Activated CD8-positive, alpha-beta memory T cell treated with anti-CD3 and anti-CD28 coated beads, Interleukin-2, amount 50 U/mL, for 4 hours (primary cell): ENCODE data around the gene COX4I1.

Experiments
- DNase-seq: peaks from one replicate; pipeline ENCODE4 v3.0.0-alpha.2; 2020

The COX4I1 gene

GRCh38 chr16:85844169-85844481 is 44.6 kb downstream of the COX4I1 start:
- DNase-seq: no peak

GRCh38 chr16:85844786-85845185 is 45.3 kb downstream of the COX4I1 start:
- DNase-seq: no peak

DNA sequence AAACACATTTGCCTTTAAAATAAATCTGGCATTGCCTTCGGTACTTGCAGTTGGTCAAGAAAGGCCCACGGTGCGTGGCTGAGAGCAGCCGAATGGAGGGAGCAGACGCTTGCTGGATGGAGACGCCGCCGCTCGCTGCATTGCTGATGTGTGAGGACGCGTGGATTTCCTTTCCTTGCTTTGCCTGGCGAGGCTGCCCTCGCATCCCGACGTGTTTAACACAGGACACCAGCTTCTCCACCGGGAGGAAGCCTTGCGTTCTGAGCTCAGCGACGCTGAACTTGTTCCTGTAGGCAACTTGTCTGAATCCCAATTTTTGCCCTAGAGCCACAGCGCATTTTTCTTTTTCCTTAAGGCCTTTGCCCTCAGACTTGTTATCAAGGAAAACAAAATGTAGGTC is 45.8 kb downstream of the COX4I1 start:
- no peak for DNase-seq

DNA sequence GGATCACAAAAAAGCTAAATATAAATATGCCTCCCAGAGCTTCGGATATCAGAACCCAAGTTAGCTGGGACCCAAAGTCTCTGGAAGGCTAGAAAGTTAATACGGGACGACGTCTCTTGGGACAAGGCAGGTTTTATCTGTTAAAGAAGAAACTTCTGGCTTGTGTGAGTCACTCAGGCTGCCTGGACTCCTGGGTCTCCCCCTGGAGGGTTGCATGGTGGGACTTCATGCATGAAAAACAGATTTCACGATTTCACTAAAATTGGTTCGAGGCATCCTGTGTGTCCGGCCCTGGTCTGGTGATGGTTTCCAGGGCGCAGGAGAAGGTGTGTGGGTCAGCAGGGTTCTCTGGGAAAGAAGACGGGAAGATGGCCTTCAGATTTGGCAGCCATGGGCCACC is 47.0 kb downstream of the COX4I1 start:
- no peak for DNase-seq

GRCh38 chr16:85847036-85847435 is 47.5 kb downstream of the COX4I1 start:
- DNase-seq: no peak

DNA sequence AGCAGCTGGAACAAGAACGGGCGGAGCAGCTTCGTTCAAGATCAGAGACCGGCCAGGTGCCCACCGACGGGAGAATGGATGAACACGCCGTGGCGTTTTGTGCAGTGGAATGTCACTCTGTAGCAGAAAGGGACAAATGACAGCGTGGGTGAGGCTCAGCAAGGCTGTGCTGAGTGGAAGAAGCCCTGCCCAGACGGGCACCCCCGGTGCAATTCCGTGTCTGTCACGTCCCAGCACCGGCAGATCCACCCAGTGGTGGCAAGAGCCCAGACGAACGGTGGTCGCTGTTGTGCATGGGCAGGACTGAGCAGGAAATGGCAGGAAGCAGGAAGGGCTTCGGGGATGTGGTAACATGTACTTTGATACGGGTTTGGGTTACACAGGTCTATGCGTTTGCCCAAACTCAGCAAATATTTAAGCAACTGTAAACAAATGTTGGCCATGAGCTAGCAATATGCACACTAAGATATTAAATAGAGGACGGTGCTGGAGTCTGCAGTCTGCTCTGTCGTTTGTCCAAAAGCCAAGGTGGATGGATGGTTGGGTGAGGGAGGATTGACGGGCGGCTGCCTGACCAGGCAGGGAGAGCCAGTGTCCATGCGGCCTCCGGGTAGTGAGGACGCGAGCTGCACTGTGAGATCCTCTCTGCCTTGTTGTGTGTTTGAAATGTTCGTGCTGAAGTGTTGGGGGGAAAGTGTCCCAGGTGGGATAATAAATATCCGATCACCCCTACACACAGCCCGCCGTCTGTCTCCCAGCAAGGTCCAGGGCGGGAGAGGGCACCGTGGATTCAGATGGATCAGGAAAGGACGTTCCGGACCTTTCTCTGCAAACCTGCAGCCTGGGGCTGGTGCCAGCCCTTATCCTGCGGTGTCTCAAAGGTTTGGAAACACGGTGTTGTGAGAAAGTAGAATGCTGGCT is 48.4 kb downstream of the COX4I1 start:
- no peak for DNase-seq

- DNase-seq: no peak
These were observed 49.5 kb downstream of the COX4I1 start for GRCh38 chr16:85848986-85849385.

GRCh38 chr16:85849388-85849787 is 49.9 kb downstream of the COX4I1 start:
- no peak for DNase-seq

DNA sequence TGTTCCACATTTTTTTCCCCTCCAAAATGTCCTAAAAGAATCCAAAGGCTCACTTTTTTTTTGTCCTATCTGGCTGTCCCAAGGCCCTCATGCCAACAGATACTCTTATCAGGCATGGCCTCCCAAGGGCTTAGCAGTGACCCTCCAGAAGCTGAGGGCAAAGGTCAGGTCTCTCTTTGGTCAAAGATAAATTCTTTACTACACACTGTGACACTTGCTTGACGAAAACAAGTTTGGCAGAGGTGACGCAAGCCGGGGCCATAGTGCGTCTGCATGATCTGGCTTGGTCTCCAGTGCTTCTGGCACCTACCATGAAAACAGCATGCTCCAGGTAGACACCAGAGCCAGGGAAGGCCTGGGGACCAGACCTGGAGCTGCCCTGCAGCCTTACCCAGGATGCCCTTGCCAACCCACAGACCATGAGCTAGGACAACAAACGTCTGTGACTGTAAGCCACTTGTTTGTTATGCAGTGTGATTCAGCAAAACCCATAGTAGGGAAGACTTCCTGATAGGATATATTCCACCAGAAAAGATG is 50.9 kb downstream of the COX4I1 start:
- no peak for DNase-seq

DNA sequence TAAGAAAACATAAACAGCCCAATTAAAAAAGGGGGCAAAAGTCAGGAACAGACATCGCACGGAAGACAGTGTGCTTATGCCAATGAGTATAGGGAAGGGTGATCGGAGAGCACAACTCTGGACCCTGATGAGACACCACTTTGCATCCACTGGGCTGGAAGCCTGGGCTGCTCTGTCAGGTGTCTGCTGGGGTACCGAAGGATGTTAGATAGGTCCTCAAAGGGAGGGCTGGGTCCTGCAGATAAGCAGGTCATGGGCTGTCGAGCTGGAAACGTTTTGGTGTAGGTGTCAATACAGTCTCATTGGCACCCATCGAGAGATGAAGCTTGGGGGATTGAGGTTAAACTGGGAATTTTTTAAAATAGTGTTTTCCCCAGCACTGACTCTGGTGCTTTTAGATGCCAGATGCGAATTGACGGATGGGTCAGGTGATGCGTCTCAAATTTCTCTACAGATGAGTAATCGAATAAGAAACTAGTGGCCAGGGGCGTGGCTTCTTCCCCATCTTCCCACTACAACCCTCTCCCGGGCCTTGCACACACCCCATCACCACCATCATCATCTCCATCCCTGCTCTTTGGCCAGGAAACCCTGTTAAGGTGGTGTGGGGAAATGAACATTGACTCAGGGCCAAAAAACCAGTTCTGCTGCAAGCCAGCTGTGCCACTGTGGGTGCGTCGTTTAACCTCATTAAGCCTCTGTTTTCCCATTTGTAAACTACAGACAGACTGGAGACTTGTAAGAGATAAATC is 51.7 kb downstream of the COX4I1 start:
- DNase-seq: no peak

- DNase-seq: no peak
These were observed 54.4 kb downstream of the COX4I1 start for GRCh38 chr16:85853547-85854545.

DNA sequence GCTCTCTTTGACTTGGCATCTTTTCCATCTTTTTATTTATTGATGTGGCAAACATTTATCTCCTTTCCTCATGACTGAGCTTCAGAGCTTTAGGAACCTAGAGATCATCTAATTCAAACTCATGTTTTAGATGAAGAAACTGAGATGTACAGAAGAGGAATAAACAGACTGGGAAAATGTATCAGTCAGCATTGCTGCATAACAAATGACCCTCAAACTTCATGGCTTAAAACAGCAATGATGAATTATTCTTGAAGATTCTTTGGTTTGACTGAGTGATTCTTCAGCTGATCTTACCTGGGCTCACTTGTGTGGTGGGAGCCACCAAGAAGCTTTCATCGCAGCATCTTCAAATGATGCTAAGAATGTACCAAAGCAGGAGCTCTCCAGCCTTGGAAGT is 55.4 kb downstream of the COX4I1 start:
- DNase-seq: no peak

GRCh38 chr16:85856079-85856478 is 56.6 kb downstream of the COX4I1 start:
- no peak for DNase-seq

GRCh38 chr16:85856585-85856984 is 57.1 kb downstream of the COX4I1 start:
- DNase-seq: no peak
